Putamen (tissue), 1 donor: ENCODE measurements around the gene TMEM138.

ENCODE experiments used
- DNase-seq: peaks from one replicate; pipeline ENCODE4 v3.0.0-alpha.2; 2016; ENCODE audit warnings: low spot score

TMEM138 gene

GRCh38 chr11:61361741-61362541, at the start of gene TMEM138, which contains the start of gene CYB561A3:
TMEM138 (plus strand) TSS chr11:61362374; CDS start chr11:61364391, 2,017 bp downstream.
CYB561A3 (minus strand) TSS chr11:61361882; CDS start chr11:61356713, 5,169 bp downstream.
- DNase-seq, result peak; percentile 93

GRCh38 chr11:61315260-61315659, 46.9 kb upstream of the TMEM138 start:
- DNase-seq, result no peak

- no peak for DNase-seq
Observed at GRCh38 chr11:61325649-61326414, 36.3 kb upstream of the TMEM138 start.

GRCh38 chr11:61327669-61328071, 34.5 kb upstream of the TMEM138 start:
- no peak for DNase-seq

GRCh38 chr11:61328351-61328750, 33.8 kb upstream of the TMEM138 start:
- DNase-seq, result no peak

- no peak for DNase-seq
Observed at GRCh38 chr11:61329871-61330270, 32.3 kb upstream of the TMEM138 start.

GRCh38 chr11:61331651-61332050, 30.5 kb upstream of the TMEM138 start:
- no peak for DNase-seq

GRCh38 chr11:61332281-61332796, 29.8 kb upstream of the TMEM138 start:
- DNase-seq, result no peak

- DNase-seq, result peak; percentile 91
Observed at GRCh38 chr11:61332797-61333549, 29.2 kb upstream of the TMEM138 start, which contains the start of the genes DDB1 and TKFC. DDB1 (minus strand) TSS chr11:61333105; CDS start chr11:61332968, 137 bp downstream. TKFC (plus strand) TSS chr11:61333228; CDS start chr11:61334729, 1,501 bp downstream.

- no peak for DNase-seq
Observed at GRCh38 chr11:61333550-61334433, 28.4 kb upstream of the TMEM138 start.

- no peak for DNase-seq
Observed at GRCh38 chr11:61334434-61335354, 27.5 kb upstream of the TMEM138 start.

GRCh38 chr11:61335355-61335710, 26.8 kb upstream of the TMEM138 start:
- no peak for DNase-seq

GRCh38 chr11:61336171-61336935, 25.8 kb upstream of the TMEM138 start:
- DNase-seq, result peak; percentile 46

GRCh38 chr11:61337706-61338470, 24.3 kb upstream of the TMEM138 start:
- DNase-seq, result no peak

- DNase-seq, result no peak
Observed at GRCh38 chr11:61338783-61339489, 23.2 kb upstream of the TMEM138 start.

- no peak for DNase-seq
Observed at GRCh38 chr11:61339490-61339878, 22.7 kb upstream of the TMEM138 start.

GRCh38 chr11:61340979-61341378, 21.2 kb upstream of the TMEM138 start:
- DNase-seq, result no peak

- no peak for DNase-seq
Observed at GRCh38 chr11:61341706-61342105, 20.5 kb upstream of the TMEM138 start.
